G401.6 (cell line): Measurements from ENCODE around the gene CAPN3.

Experiments
- FAIRE-seq: peaks from 2 replicates; lab custom pipeline; 2012; peaks lifted over from hg19 to GRCh38; lab: Jason Lieb, UNC

The CAPN3 gene

DNA sequence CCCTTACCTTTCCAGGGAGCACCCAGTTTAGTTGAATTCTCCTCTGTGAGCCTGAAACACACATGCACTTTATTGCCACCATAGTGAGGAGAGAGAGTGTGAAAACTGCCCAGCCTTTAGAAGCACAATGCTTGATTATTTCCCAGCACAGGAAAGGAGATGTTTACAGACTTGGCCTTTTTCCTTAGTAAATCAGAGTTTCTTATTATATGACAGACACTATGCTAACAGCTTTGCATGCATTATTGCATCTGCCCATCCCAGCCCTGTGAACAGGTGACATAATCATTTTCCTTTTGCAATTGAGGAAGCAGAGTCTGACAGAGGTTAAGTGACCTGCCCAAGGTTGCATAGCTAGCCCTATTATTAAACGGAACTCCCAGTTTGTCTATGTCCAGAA, 36.5 kb downstream of the CAPN3 start:
- no peak for FAIRE-seq

DNA sequence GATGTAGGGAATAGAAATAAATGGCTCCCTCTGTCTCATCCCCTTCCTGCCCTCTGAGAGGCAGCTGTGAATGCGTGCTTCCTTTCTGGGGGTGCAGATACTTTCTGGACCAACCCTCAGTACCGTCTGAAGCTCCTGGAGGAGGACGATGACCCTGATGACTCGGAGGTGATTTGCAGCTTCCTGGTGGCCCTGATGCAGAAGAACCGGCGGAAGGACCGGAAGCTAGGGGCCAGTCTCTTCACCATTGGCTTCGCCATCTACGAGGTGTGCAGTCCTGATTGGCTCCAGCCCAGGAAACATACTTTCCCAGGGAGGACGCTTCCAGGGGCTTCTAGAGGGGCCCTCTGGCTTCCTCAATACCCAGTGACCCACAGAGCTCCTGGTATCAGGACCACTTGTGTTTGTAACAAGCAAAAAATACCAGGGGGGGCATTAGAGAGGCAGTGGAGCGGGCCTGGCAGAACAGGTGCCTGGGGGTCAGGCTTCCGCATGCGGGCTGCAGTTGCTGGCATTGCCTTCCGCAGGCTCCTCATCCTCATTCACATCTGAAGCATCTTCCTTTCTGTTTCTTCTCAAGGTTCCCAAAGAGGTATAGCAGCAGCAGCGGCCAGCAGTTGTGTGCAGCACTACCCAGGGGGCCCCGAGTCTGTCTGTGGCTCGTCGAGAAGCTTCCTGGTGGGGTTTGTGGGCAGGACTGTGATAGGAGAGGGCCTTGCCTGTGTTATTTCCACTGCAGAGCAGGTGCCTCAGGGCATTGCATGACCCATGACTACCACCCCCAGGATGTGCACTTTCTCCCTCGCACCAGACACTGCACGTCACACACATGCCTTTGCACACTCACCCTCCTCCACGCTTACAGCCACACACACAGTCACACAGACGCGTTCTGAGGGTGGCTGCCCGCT, 42.5 kb downstream of the CAPN3 start:
- FAIRE-seq: no peak

DNA sequence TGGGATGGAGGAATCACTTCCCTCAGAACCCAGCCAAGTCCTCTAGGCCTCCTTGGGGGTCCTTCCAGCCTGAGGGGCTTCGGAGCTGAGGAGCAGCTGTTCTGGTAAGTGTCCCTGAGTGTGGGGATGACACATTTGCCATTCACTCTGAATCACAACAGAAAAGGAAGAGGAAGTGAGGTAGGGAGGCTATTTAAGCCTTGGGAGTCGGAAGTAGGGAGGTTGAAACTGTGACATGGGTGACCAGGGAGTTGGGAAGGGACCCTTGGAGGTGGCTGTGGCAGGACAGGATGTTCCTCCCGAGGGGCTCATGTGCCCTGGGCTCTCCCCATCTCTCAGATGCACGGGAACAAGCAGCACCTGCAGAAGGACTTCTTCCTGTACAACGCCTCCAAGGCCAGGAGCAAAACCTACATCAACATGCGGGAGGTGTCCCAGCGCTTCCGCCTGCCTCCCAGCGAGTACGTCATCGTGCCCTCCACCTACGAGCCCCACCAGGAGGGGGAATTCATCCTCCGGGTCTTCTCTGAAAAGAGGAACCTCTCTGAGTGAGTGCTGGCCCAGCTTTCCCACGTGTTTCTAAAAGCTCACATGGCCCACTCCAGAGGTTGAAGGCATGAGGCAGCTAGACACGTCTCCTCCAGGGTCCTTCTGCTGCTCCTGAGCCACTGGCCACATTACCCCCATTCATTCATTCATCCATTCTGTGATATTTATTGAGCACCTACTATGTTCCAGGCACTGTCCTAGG, 43.3 kb downstream of the CAPN3 start:
- FAIRE-seq: no peak

DNA sequence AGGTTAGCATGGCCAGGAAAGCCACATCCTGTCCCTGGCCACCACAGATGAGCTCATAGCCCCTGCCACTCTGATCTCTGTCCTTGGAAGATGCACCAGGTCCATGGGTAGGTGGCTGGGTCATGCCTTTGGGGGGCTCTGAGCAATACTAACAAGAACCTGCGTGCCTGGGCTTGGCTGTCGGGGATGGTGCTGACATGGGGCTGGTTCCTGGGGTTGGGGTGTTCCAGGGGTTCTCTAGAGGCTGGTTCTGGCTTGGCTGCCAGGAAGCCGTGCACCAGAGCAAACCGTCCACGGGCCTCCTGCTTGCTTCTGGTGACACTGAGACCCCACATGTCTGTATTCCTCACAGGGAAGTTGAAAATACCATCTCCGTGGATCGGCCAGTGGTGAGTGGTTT, 44.1 kb downstream of the CAPN3 start:
- FAIRE-seq: no peak

DNA sequence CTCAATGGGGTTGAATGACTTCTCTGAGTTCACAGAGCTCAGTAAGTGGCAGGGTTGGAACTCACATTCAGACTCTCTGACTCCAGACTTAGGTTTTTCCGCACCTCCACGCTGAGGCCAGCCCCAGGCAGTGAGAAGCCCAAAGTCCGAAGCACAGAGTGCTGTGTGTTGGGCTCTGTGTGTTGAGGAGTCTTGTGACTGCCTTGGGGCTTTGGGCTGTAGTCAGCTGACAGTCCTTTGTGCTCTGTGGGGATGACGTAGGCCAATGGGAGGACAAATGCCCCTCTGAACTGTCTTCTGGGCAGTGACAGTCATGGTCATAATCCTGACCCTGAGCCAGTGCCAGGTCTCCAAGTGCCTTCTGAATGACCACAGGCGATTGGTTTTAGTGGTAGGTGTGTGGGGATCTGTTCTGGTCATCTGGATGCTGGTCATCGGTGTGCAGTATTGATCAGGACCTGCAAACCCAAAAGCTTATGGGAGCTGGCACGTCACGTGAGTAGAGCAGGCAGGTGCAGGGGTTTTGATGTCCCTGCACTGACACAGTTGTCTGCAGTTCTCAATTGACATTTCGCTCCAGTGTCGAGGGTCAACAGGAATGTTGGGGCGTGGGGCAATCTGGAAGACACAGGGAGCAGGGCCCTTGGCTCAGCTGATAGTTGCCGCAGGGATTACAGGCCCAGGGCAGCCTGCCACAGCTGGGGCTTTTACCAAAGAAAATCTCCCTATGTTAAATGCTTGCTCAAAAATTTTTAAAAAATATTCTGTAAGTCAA, 45.3 kb downstream of the CAPN3 start:
- no peak for FAIRE-seq

DNA sequence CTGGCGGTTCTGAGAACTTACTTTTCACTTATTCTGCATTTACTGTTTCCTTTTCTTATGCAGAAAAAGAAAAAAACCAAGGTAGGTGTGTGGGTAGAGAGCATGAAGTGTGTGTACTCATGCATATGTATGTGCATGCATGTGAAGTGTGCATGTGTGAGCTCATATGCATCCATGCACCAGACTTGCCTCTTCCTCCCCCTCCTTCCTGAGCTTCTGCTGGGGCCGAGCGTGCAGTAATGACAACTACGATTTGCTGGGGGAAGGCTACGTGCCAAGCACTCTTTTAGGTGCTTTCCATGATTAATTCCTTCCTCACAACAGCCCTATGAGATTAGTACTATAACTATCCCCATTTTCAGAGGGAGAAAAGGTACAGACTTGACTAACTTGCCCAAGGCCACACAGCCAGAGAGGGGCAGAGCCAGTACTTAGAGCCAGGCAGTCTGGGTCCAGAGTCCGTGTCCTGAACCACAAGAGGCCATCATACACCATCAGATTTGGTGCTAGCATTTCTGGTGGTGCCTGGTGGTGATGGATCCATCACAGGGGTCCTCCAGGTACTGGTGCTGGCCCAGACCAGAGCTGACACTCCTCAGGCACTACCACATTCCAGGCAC, 46.7 kb downstream of the CAPN3 start:
- FAIRE-seq: no peak

DNA sequence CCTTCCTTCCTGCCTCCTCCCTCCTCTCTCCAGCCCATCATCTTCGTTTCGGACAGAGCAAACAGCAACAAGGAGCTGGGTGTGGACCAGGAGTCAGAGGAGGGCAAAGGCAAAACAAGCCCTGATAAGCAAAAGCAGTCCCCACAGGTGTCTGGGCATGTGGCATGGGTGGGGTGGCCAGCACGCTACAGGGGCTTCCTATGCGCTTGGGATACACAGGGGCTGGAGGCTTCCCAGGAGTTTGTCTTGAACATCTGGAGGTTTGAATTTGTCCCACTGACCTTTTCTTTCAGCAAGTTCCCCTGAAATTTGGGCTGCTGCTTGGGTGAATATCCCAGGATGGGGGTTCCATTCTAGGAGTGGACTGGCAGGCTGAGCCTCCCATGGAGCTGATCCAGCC, 48.9 kb downstream of the CAPN3 start:
- no peak for FAIRE-seq

DNA sequence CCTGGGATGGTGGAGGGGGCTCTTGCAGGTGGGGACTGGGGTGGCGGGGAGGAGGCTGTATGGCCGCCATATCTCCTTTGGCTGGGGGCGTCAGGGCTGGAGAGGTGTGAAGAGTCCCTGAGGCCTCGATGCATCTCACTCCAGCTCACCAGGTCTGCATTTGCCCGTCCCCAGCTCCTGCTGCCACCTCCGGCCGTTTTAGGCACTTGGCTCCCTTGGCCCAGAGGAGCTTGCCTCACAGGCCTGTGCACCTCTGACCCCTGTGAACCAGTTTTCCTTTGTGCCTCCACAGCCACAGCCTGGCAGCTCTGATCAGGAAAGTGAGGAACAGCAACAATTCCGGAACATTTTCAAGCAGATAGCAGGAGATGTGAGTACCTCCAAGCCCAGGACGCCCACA, 49.7 kb downstream of the CAPN3 start:
- no peak for FAIRE-seq

DNA sequence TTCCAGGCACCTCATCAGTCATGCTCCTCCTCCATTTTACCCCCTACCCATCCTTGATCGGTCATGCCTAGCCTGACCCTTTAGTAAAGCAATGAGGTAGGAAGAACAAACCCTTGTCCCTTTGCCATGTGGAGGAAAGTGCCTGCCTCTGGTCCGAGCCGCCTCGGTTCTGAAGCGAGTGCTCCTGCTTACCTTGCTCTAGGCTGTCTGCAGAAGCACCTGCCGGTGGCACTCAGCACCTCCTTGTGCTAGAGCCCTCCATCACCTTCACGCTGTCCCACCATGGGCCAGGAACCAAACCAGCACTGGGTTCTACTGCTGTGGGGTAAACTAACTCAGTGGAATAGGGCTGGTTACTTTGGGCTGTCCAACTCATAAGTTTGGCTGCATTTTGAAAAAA, 52.6 kb downstream of the CAPN3 start:
- no peak for FAIRE-seq

DNA sequence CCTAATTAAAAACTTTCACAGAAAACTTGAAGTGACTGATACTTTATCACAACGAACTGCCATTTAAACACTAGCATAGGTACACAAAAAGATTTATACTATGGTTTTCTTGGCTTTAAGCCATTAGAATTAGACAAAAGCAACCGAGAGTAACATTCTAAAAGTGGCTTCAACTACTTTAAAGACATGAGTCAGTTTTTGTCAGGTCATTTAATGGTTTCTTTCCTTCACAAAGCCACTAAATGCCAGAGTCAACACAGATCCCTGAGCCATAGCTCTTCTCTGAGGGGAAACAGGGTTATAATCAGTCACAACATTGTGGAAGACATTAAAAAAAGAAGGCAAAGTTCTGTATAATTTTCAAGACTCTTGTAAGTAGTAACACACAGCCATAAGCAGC, 54.6 kb downstream of the CAPN3 start:
- FAIRE-seq: no peak

DNA sequence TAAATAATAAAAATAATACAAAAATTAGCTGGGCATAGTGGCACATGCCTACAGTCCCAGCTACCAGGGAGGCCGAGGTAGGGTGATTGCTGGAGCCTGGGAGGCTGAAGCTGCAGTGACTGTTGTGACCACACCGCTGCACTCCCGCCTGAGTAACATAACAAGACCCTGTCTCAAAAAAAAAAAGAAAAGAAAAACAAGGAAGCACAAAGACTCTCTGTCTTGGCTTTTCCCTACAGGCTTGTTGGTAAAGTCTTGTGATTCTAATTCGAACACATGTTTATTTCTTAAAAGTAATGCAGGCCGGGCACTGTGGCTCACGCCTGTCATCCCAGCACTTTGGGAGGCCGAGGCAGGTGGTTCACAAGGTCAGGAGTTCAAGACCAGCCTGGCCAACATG, 60.1 kb downstream of the CAPN3 start:
- FAIRE-seq: no peak

DNA sequence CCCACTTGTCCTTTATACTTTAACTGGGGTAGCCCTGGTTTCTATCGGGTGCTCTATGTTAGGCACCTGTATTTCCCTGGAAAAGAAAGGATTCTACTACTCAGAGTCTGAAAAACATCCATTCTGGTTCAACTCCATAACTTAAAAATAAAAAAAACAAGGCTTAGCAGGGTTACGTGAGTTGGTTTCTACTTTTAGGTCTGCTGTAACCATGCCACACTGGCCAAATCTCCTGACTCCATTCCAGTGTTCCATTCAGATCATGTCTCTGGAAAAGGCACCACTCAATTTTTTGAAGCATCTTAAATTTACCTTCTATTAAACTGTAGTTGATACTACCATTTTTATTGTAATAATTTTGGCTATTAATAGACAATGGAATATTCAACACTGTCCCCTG, 62.1 kb downstream of the CAPN3 start:
- no peak for FAIRE-seq

DNA sequence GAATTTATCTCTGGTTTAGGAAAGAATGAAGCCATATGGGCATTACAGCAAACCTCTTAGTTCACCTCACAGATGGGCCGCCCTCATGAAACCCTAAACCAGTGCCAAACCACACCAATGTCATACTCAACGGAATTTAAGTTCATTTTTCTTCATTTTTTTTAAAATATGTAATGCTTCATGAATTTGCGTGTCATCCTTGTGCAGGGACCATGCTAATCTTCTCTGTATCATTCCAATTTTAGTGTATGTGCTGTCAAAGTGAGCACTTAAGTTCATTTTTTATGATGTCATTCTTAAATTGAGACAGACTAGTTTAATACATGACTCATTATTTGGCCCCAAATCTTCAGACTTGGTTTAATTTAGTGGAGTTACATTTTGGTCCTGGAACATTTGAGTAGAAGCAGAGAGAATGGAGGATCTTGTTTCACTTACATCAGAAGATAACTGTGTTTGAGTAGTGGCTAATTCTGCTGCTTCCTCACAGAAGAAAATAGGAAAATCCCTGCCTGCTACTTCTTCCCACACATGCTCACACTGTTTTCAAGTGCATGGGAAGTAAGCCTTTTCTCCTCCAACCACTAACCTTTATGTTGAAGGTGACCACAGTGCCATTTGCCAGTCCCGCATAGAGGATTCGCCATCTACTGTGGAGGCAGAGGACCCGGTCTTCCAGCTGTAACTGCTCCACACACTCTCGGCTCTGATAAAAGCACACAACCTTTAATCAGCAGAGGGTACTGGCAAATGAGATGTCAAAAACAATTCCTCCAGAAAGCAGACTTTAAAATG, 68.3 kb downstream of the CAPN3 start:
- FAIRE-seq: no peak

DNA sequence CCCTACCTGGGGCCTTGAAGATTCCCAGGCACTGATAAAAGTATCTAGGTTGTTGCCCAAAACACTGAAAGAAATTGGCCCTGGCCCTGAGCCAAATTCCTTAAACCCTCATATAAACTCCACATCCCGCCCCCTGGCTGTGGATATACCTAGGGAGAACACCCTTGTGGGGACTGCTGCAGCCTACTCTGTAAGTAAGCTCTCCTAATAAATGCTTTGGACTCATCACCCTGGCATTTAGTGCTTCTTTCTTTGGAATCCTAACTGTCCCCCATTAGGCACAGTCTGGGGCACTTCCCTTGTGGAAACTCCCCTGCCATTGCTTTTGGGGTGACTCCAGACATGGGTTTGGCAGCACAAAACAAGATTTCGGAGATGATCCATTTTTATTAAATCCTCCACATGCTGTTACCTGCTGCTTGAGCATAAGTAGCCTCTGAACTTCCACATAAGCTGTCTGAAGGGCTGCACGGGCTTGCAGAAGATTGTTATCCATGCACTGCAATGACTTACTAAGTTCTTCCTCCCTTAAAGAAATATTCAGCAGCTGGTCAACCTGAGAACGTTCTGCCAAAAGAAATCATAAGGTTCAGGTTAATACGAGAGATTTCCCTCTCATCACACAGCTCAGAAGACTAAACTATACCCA, 85.2 kb downstream of the CAPN3 start:
- FAIRE-seq: no peak

DNA sequence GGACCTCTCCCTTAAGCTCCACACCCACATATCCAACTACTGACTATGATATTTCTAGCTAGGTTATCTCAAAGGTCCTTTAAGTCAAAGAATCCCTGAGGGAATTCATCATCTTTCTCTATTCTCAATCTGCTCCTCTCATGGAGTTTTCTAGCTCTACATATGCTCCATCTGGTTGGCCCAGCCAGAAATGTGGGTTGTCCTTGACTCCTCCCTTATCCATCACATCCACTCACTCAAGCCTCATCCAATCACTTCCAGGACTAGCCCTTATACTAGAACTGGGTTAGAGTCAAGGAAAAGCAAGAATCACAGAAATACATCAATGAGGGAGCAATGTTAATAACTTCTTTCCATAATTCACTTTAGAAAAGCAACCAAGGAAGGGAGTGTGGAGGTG, 86.2 kb downstream of the CAPN3 start:
- no peak for FAIRE-seq

DNA sequence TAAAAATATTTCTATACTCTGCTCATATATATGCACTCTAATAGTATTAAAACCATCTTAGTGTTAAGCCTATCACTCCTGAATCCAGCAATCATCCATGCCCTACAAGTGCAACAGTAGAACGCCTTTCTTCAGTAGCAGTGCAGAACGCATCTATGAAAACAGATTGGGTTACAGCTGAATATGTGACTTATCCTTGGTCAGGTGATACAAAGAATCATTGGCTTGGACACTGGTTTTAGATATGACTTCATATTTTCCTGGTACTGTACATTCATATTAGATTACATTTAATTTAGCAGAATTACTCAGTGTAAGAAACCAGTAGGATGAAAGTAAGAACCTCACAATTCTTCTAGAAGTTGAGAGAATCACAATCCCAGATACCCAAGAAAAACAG, 88.3 kb downstream of the CAPN3 start:
- no peak for FAIRE-seq

DNA sequence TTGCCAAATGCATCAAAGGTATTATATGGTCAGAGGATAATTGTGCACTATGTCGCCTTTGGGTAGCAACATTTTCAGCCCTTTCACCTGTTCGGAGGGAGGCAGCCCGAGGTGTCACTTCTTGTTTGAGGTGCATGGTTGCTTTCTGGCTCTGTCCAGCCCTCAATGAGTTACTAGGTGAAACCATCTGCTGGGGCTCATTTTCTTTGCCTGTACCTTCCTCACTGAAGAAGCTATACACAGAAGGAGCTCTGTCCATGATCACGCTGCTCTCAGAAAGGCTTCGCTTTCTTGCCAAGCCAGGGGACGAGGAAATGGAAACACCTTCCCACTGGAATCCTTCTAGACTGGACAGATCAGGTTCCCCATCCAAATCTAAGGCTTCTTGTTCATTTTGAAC, 89.0 kb downstream of the CAPN3 start:
- FAIRE-seq: no peak

DNA sequence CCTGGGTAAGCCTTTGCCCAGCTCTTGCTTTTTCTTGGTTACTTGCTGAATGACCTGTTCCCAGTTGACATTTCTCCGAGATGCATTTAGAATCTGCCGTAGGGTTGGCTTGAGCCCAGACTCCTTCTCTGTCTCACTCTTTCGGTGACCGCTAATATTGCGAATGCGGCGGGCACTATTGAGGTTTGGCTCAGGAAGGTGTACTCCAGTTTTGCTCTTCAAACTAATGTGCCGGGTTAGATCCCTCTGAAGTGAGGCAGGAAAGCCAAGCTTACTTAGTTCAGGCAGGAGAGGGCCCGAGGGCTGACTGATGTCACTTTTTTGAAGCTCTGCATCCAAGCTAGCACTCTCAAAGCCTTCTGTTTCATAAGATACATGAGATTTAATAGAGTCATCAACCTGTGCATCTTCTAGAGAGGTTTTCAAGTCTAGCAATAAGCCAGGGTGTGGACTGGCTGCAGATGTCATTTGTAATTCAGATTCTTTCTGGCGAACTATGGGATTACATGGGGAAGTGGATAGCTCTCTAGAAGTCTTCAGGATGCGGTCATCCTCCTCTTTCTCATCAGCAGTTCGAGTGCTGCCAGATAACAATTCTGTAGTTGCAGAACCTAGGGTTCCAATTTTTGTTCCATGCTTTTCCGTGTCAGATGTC, 90.6 kb downstream of the CAPN3 start:
- FAIRE-seq: no peak

DNA sequence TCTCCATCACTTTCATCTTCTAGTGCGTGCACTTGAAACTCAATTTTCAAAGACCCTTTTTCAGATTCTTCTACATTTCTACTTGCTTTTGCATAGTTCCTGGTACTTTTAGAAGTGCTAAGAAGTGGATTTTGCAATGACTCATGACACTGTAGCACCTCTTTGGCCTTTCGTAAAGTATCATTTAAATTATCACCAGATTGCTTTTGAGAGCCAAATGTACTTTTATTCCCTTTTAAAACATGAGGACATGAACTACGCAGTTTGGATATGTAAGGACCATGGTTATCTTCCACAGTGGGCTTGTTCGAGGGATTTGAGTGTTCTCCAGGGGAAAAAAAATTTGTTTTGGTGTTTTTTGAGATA, 91.1 kb downstream of the CAPN3 start:
- no peak for FAIRE-seq

DNA sequence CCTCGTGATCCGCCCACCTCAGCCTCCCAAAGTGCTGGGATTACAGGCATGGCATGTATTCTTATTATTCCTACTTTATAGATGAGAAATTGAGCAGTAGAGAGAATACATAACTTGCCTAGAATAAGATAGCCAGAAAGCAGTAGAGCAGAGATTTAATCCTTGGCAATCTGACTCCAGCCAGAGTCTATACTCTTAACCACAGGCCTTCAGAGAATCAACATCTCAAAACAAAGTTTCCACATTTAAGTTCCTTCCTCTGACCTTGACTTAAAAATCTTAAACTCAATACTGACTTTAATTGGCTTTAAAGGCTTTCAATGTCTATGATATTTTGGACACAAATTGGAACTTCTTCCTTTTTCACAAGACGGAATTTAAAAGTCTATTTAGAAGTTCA, 94.5 kb downstream of the CAPN3 start:
- peak; percentile 58 for FAIRE-seq

DNA sequence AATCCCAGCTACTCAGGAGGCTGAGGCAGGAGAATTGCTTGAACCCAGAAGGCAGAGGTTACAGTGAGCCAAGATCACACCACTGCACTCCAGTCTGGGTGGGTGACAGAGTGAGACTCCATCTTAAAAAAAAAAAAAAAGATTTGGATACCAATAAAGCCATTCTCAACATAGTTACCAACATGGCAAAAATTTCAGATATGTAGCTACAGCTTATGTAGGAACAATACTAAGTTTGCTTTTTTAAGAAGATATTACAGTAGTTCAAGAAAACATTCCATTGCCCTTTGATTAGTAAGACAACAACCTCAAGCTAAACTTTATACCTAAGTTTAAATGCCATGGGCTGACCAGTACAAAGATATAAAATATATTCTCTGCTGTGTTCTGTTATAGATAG, 97.2 kb downstream of the CAPN3 start:
- FAIRE-seq: peak; percentile 42
